Panc1 (cell line): ENCODE measurements around the gene TERT. TPM values are rescaled to one million over a fixed set of nuclear protein-coding genes. Genes with fewer than 3 reads are reported as not detected.

ENCODE experiments used
- ATAC-seq: fragments of 200-7000 bp; cut with Tn5 transposase; 2 replicates; pipeline ENCODE4 v1.9.1; 2020; ENCODE audit warnings: mild to moderate bottlenecking, moderate library complexity
- BruUV-seq: library from RNA; stranded (reverse); fragments of 400-500 nt; replicated peaks from 2 replicates; lab custom pipeline; 2021; lab: Mats Ljungman, UMichigan
- CTCF ChIA-PET: fragments of 300-600 bp; sonication (Branson Sonifier 250); formaldehyde crosslinking; loops from one replicate; lab custom pipeline; 2022; ENCODE audit warnings: antibody characterized with exemption; lab: Charles Lee
- POLR2A ChIA-PET: fragments of 300-600 bp; sonication (Branson Sonifier 250); formaldehyde crosslinking; loops from one replicate; lab custom pipeline; 2022; ENCODE audit warnings: antibody characterized with exemption; lab: Charles Lee
- DNase-seq: peaks from one replicate; pipeline ENCODE4 v3.0.0-alpha.2; 2010; ENCODE audit warnings: low read depth, low spot score
- H3K27ac ChIP-seq: 2 replicates; pipeline ENCODE4 v1.5.1; 2011; ENCODE audit warnings: mild to moderate bottlenecking, low read length, inconsistent platforms
- H3K27me3 ChIP-seq: fragments of 200-500 bp; sonication (Bioruptor generic); 2 replicates; pipeline ENCODE4 v1.6.0; 2014; ENCODE audit warnings: low read length, inconsistent platforms; ENCODE audit not compliant: control insufficient read depth, insufficient read depth
- H3K36me3 ChIP-seq: fragments of 200-500 bp; sonication (Bioruptor generic); 2 replicates; pipeline ENCODE4 v1.5.1; 2014; ENCODE audit warnings: inconsistent platforms, mild to moderate bottlenecking, low read length, moderate library complexity; ENCODE audit not compliant: control insufficient read depth, insufficient read depth
- H3K4me1 ChIP-seq: 2 replicates; pipeline ENCODE4 v1.5.1; 2011; ENCODE audit warnings: inconsistent platforms, mild to moderate bottlenecking, low read length, moderate library complexity; ENCODE audit not compliant: control insufficient read depth, insufficient read depth
- H3K4me3 ChIP-seq, 2 experiments: 2 replicates each; pipeline ENCODE4 v1.5.1; 2011 to 2012; ENCODE audit warnings: low read depth in 2 of 2, low read length in 2 of 2, mild to moderate bottlenecking in 2 of 2, inconsistent platforms in 1 of 2, moderate library complexity in 1 of 2
- H3K9me3 ChIP-seq: fragments of 200-500 bp; sonication (Bioruptor generic); 2 replicates; pipeline ENCODE4 v1.5.1; 2014; ENCODE audit warnings: low read depth, mild to moderate bottlenecking, inconsistent platforms, low read length, moderate library complexity; ENCODE audit not compliant: control insufficient read depth, insufficient read depth
- CTCF ChIP-seq: fragments of 450-650 bp; IDR thresholded peaks from 2 replicates; pipeline ENCODE4 v1.5.1; 2017; ENCODE audit warnings: mild to moderate bottlenecking
- POLR2AphosphoS5 ChIP-seq: IDR thresholded peaks from 2 replicates; pipeline ENCODE4 v1.6.1; 2012; ENCODE audit warnings: mild to moderate bottlenecking, low read depth, low read length, moderate library complexity
- SIN3A ChIP-seq: IDR thresholded peaks from 2 replicates; pipeline ENCODE4 v1.6.1; 2012; ENCODE audit warnings: low read depth, mild to moderate bottlenecking, low read length, moderate library complexity, borderline replicate concordance; ENCODE audit not compliant: insufficient read depth
- TCF7L2 ChIP-seq: IDR thresholded peaks from 2 replicates; pipeline ENCODE4 v1.6.1; 2011; ENCODE audit warnings: mild to moderate bottlenecking, low read depth, low read length, inconsistent platforms
- in situ Hi-C: cut with HindIII; loops from 2 replicates; pipeline ENCODE4 v1.10.0; 2016; ENCODE audit warnings: low sequenced_read_pairs, low pct_unique_long_range_greater_than_20kb
- intact Hi-C: fragments of 100-400 bp; cut with micrococcal nuclease; formaldehyde crosslinking; loops from one replicate; pipeline ENCODE4 v1.10.0; 2022; ENCODE audit not compliant: unreplicated experiment
- total RNA-seq: library from RNA; stranded (reverse); gene quantifications from one replicate; pipeline ENCODE4 v1.2.1, GENCODE V29; 2021; ENCODE audit not compliant: unreplicated experiment
- TF ChIP-seq, protein P1 (sequence below), 2 experiments: IDR thresholded peaks; 2 replicates each; pipeline ENCODE4 v1.6.1; 2011 to 2012; ENCODE audit warnings: low read depth in 2 of 2, control low read depth in 1 of 2, low read length in 1 of 2, mild to moderate bottlenecking in 1 of 2, moderate library complexity in 1 of 2; ENCODE audit not compliant: insufficient read depth in 1 of 2

The TERT gene
- total RNA-seq, 1 experiment from 2014 or later = 8.9 TPM

DNA sequence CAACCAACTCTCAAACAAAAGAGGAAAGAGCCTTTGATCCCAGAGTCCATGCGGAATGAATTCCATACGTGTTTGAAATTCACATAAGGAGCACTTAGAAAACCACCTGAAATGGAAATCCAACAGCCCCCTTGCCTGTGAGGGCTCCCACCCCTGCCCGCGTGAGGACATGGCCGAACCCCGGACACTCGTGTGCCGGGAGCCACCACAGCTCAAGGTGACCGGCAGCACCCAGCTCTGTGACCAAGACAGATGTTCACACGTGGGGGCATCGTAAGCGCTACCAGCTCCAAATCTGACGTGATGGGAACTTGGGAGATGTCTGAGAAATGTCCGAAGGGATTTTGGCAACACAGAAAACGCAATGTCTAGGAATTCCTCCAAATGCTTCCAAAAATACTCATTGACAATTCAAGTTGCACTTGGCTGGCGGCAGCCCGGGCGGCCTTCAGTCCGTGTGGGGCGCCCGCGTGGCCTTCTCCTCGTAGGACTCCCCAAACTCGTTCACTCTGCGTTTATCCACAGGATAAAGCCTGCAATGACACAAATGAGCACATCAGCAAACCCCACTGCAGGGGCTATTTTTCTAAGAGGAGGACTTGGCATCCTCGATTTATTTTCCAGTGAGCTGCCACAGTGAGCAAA lies 23.2 kb upstream of the TERT start:
- TF ChIP-seq POLR2AphosphoS5 (no peak), SIN3A (no peak), TCF7L2 (no peak)
- in situ Hi-C loops (no loop called here), intact Hi-C loops (no loop called here)
- DNase-seq (no peak), ATAC-seq (no peak)
- H3K4me1 ChIP-seq = peaks cover 21% of the 10 kb centered on the region
- H3K36me3 ChIP-seq = peaks cover 5% of the 10 kb centered on the region; the same call in 1 of the 2 replicates
- CTCF ChIA-PET = interaction anchor here (1.2 kb wide), 1 partner anchor 327 kb away, joined by 4 read pairs; no protein-coding TSS in a partner anchor
- no peaks in the 10 kb centered on the region for H3K9me3 ChIP-seq
- POLR2A ChIA-PET = interaction anchor here (0.6 kb wide), 1 partner anchor 1127 kb away, joined by 3 read pairs; no protein-coding TSS in a partner anchor
- H3K27me3 ChIP-seq = no peaks in the 10 kb centered on the region
- BruUV-seq = TSS peak; percentile 92
- H3K4me3 ChIP-seq = no peak overlapping the region
- H3K27ac ChIP-seq = no peak overlapping the region

GRCh38 chr5:1316588-1317340 lies 21.9 kb upstream of the TERT start:
- no peak overlapping the region for H3K4me3 ChIP-seq
- no TSS peak for BruUV-seq
- in situ Hi-C loops (no loop called here), intact Hi-C loops (no loop called here)
- H3K36me3 ChIP-seq = peaks cover 5% of the 10 kb centered on the region; the same call in 1 of the 2 replicates
- H3K27me3 ChIP-seq = no peaks in the 10 kb centered on the region
- H3K9me3 ChIP-seq = no peaks in the 10 kb centered on the region
- H3K4me1 ChIP-seq = peaks cover 21% of the 10 kb centered on the region
- CTCF ChIA-PET = interaction anchor here (1.2 kb wide), 1 partner anchor 328 kb away, joined by 4 read pairs; no protein-coding TSS in a partner anchor
- H3K27ac ChIP-seq = peak overlapping the region; percentile 34
- ATAC-seq (peak; percentile 39), DNase-seq (no peak)
- TF ChIP-seq SIN3A (no peak), TCF7L2 (no peak), CTCF (no peak), POLR2AphosphoS5 (no peak)
- TF ChIP-seq, protein P1, sequence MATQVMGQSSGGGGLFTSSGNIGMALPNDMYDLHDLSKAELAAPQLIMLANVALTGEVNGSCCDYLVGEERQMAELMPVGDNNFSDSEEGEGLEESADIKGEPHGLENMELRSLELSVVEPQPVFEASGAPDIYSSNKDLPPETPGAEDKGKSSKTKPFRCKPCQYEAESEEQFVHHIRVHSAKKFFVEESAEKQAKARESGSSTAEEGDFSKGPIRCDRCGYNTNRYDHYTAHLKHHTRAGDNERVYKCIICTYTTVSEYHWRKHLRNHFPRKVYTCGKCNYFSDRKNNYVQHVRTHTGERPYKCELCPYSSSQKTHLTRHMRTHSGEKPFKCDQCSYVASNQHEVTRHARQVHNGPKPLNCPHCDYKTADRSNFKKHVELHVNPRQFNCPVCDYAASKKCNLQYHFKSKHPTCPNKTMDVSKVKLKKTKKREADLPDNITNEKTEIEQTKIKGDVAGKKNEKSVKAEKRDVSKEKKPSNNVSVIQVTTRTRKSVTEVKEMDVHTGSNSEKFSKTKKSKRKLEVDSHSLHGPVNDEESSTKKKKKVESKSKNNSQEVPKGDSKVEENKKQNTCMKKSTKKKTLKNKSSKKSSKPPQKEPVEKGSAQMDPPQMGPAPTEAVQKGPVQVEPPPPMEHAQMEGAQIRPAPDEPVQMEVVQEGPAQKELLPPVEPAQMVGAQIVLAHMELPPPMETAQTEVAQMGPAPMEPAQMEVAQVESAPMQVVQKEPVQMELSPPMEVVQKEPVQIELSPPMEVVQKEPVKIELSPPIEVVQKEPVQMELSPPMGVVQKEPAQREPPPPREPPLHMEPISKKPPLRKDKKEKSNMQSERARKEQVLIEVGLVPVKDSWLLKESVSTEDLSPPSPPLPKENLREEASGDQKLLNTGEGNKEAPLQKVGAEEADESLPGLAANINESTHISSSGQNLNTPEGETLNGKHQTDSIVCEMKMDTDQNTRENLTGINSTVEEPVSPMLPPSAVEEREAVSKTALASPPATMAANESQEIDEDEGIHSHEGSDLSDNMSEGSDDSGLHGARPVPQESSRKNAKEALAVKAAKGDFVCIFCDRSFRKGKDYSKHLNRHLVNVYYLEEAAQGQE (IDR thresholded peaks at IDR 0.05; ENCODE audit: insufficient read depth in 1 of 2, low read depth in 2 of 2, low read length in 1 of 2) = no peak
- POLR2A ChIA-PET = no interaction called here
